A549 (cell line): ENCODE results near the gene TTC7B. TPM values are rescaled to one million over a fixed set of nuclear protein-coding genes. Genes with fewer than 3 reads are reported as not detected.

Source experiments
- ATAC-seq, 2 experiments: fragments of 200-7000 bp in 1 of 2; fragments of >200 bp in 1 of 2; cut with Nextera tagmentation in 1 of 2; cut with Tn5 transposase in 1 of 2; 3 replicates each; pipeline versions ENCODE4 v1.8.0 to v1.9.1; 2018 to 2020; ENCODE audit warnings: mild to moderate bottlenecking in 1 of 2, moderate library complexity in 1 of 2
- CTCF ChIA-PET: fragments of 300-600 bp; sonication (Branson Sonifier 250); formaldehyde crosslinking; extraction: SDS; loops from one replicate; lab custom pipeline; 2021; ENCODE audit warnings: antibody characterized with exemption, inconsistent platforms; lab: Yijun Ruan, JAX
- POLR2A ChIA-PET: fragments of 350-600 bp; formaldehyde crosslinking; extraction: SDS; loops from one replicate; lab custom pipeline; 2021; ENCODE audit warnings: antibody characterized with exemption, inconsistent platforms; lab: Yijun Ruan, JAX
- DNase-seq, 2 experiments: peaks; one replicate each; pipeline versions ENCODE4 v3.0.0 to v3.0.0-alpha.2; 2011 to 2016; ENCODE audit warnings: low read depth in 1 of 2, low spot score in 1 of 2
- FAIRE-seq: peaks from 2 replicates; lab custom pipeline; 2011; peaks lifted over from hg19 to GRCh38; lab: Jason Lieb, UNC
- H3K27ac ChIP-seq, 2 experiments: fragments of >200 bp; sonication (Bioruptor Twin); formaldehyde crosslinking; 3 replicates each; pipeline ENCODE4 v1.5.1; 2016 to 2017
- H3K4me1 ChIP-seq: fragments of >200 bp; sonication (Bioruptor Twin); formaldehyde crosslinking; 3 replicates; pipeline ENCODE4 v1.6.1; 2016
- H3K4me2 ChIP-seq: fragments of >200 bp; sonication (Bioruptor Twin); formaldehyde crosslinking; 3 replicates; pipeline ENCODE4 v1.6.1; 2016
- H3K4me3 ChIP-seq: fragments of >200 bp; sonication (Bioruptor Twin); formaldehyde crosslinking; 3 replicates; pipeline ENCODE4 v1.5.1; 2016
- H3K9me3 ChIP-seq: fragments of >200 bp; sonication (Bioruptor Twin); formaldehyde crosslinking; 3 replicates; pipeline ENCODE4 v1.6.1; 2016
- CEBPB ChIP-seq, 2 experiments: fragments of >200 bp in 1 of 2; sonication (Bioruptor Twin) in 1 of 2; formaldehyde crosslinking in 1 of 2; IDR thresholded peaks; 2 replicates each; pipeline ENCODE4 v1.6.1; 2012 to 2016
- CHD2 ChIP-seq: fragments of 150-350 bp; IDR thresholded peaks from 2 replicates; pipeline ENCODE4 v1.6.1; 2014; ENCODE audit warnings: low read length; ENCODE audit not compliant: partially characterized antibody
- CHD4 ChIP-seq: fragments of 200-600 bp; sonication (generic); IDR thresholded peaks from 2 replicates; pipeline ENCODE4 v1.6.1; 2016; ENCODE audit warnings: antibody characterized with exemption, mild to moderate bottlenecking, borderline replicate concordance
- EHMT2 ChIP-seq: fragments of 200-600 bp; sonication (generic); IDR thresholded peaks from 2 replicates; pipeline ENCODE4 v1.6.1; 2016; ENCODE audit warnings: antibody characterized with exemption, low read depth, mild to moderate bottlenecking, moderate library complexity
- ESRRA ChIP-seq: fragments of 150-350 bp; IDR thresholded peaks from 2 replicates; pipeline ENCODE4 v1.6.1; 2014; ENCODE audit warnings: mild to moderate bottlenecking, low read length, borderline replicate concordance
- FOSB ChIP-seq: fragments of 250-450 bp; sonication (Bioruptor Pico); IDR thresholded peaks from 2 replicates; pipeline ENCODE4 v1.5.0; 2020; ENCODE audit warnings: mild to moderate bottlenecking, moderate library complexity
- HEYL ChIP-seq: fragments of 250-450 bp; sonication (Bioruptor Pico); IDR thresholded peaks from 2 replicates; pipeline ENCODE4 v1.8.0; 2021; ENCODE audit warnings: mild to moderate bottlenecking, moderate library complexity
- HOXA7 ChIP-seq: fragments of 250-450 bp; sonication (Bioruptor Pico); IDR thresholded peaks from 2 replicates; pipeline ENCODE4 v1.5.0; 2020; ENCODE audit warnings: mild to moderate bottlenecking, moderate library complexity
- HOXB13 ChIP-seq: fragments of 250-450 bp; sonication (Bioruptor Pico); IDR thresholded peaks from 2 replicates; pipeline ENCODE4 v1.5.0; 2020; ENCODE audit warnings: low read depth, mild to moderate bottlenecking, moderate library complexity
- JUN ChIP-seq, 2 experiments: fragments of >200 bp; sonication (Bioruptor Twin); formaldehyde crosslinking; IDR thresholded peaks; 2 replicates in 1 of 2; 3 replicates in 1 of 2; pipeline ENCODE4 v1.6.1; 2016 to 2017
- MYC ChIP-seq: IDR thresholded peaks from 2 replicates; pipeline ENCODE4 v1.6.1; 2012; ENCODE audit warnings: mild to moderate bottlenecking, inconsistent platforms, low read length, improper control_type of control experiment, borderline replicate concordance
- NFE2L2 ChIP-seq: fragments of 150-350 bp; conservative IDR thresholded peaks from 2 replicates; pipeline ENCODE4 v1.6.1; 2014; ENCODE audit warnings: low read length
- NPAS2 ChIP-seq: fragments of 250-450 bp; sonication (Bioruptor Pico); IDR thresholded peaks from 2 replicates; pipeline ENCODE4 v1.8.0; 2022; ENCODE audit warnings: mild to moderate bottlenecking, moderate library complexity, borderline replicate concordance
- NR3C1 ChIP-seq: fragments of >200 bp; sonication (Bioruptor Twin); formaldehyde crosslinking; IDR thresholded peaks from 3 replicates; pipeline ENCODE4 v1.6.1; 2017
- PHF8 ChIP-seq: fragments of 200-600 bp; sonication (generic); IDR thresholded peaks from 2 replicates; pipeline ENCODE4 v1.6.1; 2016; ENCODE audit warnings: low read depth, mild to moderate bottlenecking, antibody characterized with exemption, moderate library complexity, borderline replicate concordance
- RARB ChIP-seq: fragments of 250-450 bp; sonication (Bioruptor Pico); IDR thresholded peaks from 2 replicates; pipeline ENCODE4 v1.8.0; 2021; ENCODE audit warnings: mild to moderate bottlenecking, moderate library complexity
- RFX5 ChIP-seq: fragments of 450-650 bp; IDR thresholded peaks from 2 replicates; pipeline ENCODE4 v1.7.1; 2014; ENCODE audit warnings: antibody characterized with exemption, mild to moderate bottlenecking, moderate library complexity
- SREBF2 ChIP-seq: fragments of 450-650 bp; IDR thresholded peaks from 2 replicates; pipeline ENCODE4 v1.6.1; 2014; ENCODE audit warnings: mild to moderate bottlenecking, moderate library complexity
- ZC3H11A ChIP-seq: fragments of 450-650 bp; IDR thresholded peaks from 2 replicates; pipeline ENCODE4 v1.6.1; 2014; ENCODE audit warnings: antibody characterized with exemption, mild to moderate bottlenecking
- ZFP36 ChIP-seq: fragments of 450-650 bp; IDR thresholded peaks from 2 replicates; pipeline ENCODE4 v1.6.1; 2014; ENCODE audit warnings: borderline replicate concordance; ENCODE audit not compliant: partially characterized antibody
- ZNF302 ChIP-seq: fragments of 250-450 bp; sonication (Bioruptor Pico); IDR thresholded peaks from 2 replicates; pipeline ENCODE4 v1.9.0; 2021; ENCODE audit warnings: inconsistent platforms, mild to moderate bottlenecking, moderate library complexity
- ZSCAN20 ChIP-seq: fragments of 250-450 bp; sonication (Bioruptor Pico); IDR thresholded peaks from 2 replicates; pipeline ENCODE4 v1.8.0; 2022; ENCODE audit warnings: mild to moderate bottlenecking, moderate library complexity
- WGBS: methylation state at CpG from one replicate; pipeline ENCODE4 v1.1.6; 2017; ENCODE audit errors: missing lambda C conversion rate; 5-methylcytosine and 5-hydroxymethylcytosine counted together
- polyA plus RNA-seq, 4 experiments: library from polyadenylated mRNA; depleted of rRNA in 3 of 4; stranded (reverse); fragments of >200 nt; fragmentation: RNase III in 1 of 4; extraction: RNeasy Plus Mini Kit Qiagen cat#74134 plus additional on column Dnase treatment in 1 of 4; gene quantifications; 2 replicates in 3 of 4; 3 replicates in 1 of 4; pipeline ENCODE4 v1.2.3, GENCODE V29; 2011 to 2017
- TF ChIP-seq, protein P1 (sequence below): fragments of 450-650 bp; IDR thresholded peaks from 2 replicates; pipeline ENCODE4 v1.6.1; 2014; ENCODE audit warnings: antibody characterized with exemption
- TF ChIP-seq, protein P2 (sequence below): IDR thresholded peaks from 2 replicates; pipeline ENCODE4 v1.6.1; 2012; ENCODE audit warnings: low read depth, borderline replicate concordance
- TF ChIP-seq, protein P3 (sequence below): fragments of 150-350 bp; IDR thresholded peaks from 2 replicates; pipeline ENCODE4 v1.6.1; 2014; ENCODE audit warnings: low read depth, mild to moderate bottlenecking, low read length
- TF ChIP-seq, protein P4 (sequence below): fragments of 250-450 bp; sonication (Bioruptor Pico); IDR thresholded peaks from 2 replicates; pipeline ENCODE4 v1.5.0; 2020; ENCODE audit warnings: low read depth, mild to moderate bottlenecking, moderate library complexity
- TF ChIP-seq, protein P5 (sequence below): fragments of >200 bp; sonication (Bioruptor Twin); formaldehyde crosslinking; IDR thresholded peaks from 3 replicates; pipeline ENCODE4 v1.5.1; 2016
- TF ChIP-seq, protein P6 (sequence below): fragments of >200 bp; sonication (Bioruptor Twin); formaldehyde crosslinking; IDR thresholded peaks from 2 replicates; pipeline ENCODE4 v1.6.1; 2016

TTC7B gene
- polyA plus RNA-seq, 2 of the 4 experiments (the other 2 are of a cell fraction): 16.6 to 28.0 TPM

DNA sequence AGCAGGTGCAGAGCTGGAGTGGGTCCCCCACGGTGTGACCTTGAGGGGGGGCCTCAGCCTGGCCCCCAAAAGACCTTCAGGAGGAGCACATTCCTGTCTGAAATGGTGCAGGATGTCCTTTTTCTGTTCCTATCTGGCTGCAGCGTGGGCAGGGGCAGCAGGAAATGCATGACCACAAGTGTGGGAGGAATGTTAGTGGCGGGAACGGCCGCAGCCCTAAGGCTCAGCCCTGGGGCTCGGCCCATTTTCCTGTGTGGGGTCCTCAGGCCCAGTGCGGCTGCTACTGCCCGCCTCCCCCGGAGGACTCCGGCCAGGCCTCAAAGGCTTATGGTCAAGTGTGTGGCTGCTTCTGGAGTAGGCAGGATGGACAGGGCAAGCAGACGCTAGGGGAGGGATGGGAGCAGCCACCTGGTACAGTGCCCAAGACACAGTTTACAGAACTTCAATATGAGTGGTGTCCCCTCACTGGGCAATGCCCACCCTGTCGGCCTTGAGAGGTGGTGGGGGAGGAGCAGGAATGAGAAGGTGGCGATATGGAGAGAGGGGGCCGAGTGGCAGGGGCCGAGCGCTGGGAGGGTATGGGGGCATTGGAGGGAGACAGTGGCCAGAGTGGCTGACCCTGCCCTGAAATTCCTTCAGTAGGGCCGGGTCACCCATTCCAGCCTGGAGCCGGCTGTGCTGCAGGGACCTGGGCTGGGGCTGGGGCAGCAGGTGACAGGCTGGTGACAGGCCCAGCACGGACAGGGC, 282.0 kb downstream of the TTC7B start:
- 82% methylated on average over 15 of the region's 19 CpGs for WGBS
- CTCF ChIA-PET: no interaction called here
- no peak for FAIRE-seq
- no peak for DNase-seq
- Histone ChIP-seq H3K4me1 (no peaks in the 10 kb centered on the region), H3K4me3 (no peak overlapping the region), H3K9me3 (no peaks in the 10 kb centered on the region), H3K4me2 (no peak overlapping the region), H3K27ac (no peak overlapping the region)
- TF ChIP-seq HOXA7 (CRISPR knock-in tag) (no peak), ZNF302 (CRISPR knock-in tag) (no peak), ZC3H11A (no peak), RARB (no peak), MYC (no peak), NPAS2 (CRISPR knock-in tag) (no peak), NR3C1 (no peak), CHD4 (no peak), FOSB (CRISPR knock-in tag) (no peak), CHD2 (no peak), NFE2L2 (no peak), ESRRA (no peak), HOXB13 (CRISPR knock-in tag) (no peak), HEYL (CRISPR knock-in tag) (no peak), SREBF2 (no peak), ZSCAN20 (CRISPR knock-in tag) (no peak)
- TF ChIP-seq, protein P1, sequence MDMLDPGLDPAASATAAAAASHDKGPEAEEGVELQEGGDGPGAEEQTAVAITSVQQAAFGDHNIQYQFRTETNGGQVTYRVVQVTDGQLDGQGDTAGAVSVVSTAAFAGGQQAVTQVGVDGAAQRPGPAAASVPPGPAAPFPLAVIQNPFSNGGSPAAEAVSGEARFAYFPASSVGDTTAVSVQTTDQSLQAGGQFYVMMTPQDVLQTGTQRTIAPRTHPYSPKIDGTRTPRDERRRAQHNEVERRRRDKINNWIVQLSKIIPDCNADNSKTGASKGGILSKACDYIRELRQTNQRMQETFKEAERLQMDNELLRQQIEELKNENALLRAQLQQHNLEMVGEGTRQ: no peak
- TF ChIP-seq, protein P2, sequence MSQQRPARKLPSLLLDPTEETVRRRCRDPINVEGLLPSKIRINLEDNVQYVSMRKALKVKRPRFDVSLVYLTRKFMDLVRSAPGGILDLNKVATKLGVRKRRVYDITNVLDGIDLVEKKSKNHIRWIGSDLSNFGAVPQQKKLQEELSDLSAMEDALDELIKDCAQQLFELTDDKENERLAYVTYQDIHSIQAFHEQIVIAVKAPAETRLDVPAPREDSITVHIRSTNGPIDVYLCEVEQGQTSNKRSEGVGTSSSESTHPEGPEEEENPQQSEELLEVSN: no peak
- TF ChIP-seq, protein P3, sequence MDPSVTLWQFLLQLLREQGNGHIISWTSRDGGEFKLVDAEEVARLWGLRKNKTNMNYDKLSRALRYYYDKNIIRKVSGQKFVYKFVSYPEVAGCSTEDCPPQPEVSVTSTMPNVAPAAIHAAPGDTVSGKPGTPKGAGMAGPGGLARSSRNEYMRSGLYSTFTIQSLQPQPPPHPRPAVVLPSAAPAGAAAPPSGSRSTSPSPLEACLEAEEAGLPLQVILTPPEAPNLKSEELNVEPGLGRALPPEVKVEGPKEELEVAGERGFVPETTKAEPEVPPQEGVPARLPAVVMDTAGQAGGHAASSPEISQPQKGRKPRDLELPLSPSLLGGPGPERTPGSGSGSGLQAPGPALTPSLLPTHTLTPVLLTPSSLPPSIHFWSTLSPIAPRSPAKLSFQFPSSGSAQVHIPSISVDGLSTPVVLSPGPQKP: no peak
- TF ChIP-seq, protein P4, sequence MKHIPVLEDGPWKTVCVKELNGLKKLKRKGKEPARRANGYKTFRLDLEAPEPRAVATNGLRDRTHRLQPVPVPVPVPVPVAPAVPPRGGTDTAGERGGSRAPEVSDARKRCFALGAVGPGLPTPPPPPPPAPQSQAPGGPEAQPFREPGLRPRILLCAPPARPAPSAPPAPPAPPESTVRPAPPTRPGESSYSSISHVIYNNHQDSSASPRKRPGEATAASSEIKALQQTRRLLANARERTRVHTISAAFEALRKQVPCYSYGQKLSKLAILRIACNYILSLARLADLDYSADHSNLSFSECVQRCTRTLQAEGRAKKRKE (CRISPR knock-in tag): no peak
- POLR2A ChIA-PET: no interaction called here
- ATAC-seq: no peak; a peak in 1 of 6 replicates

DNA sequence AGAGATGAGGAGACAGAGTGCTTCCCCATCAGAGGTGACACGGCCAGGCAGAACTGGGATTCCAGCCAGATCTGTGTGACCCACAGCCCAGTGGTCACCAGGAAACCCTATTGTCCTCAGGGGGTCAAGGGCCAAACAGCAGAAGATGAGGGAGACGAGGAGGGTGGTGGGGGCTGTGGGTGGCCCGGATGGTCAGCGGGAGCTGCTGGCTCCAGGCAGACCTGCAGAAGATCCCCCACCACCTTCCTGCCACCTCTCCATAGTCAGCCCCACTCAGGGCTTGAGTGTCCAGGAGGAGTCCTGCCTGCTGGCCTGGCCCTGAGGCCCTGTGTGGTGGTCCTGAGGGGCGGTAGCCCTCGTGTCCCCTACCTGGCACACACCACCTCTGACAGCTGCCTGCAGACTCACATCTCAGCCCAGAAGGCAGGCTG, 282.6 kb downstream of the TTC7B start:
- no peak for FAIRE-seq
- no peak overlapping the region for H3K27ac ChIP-seq
- no peak overlapping the region for H3K4me3 ChIP-seq
- ChIA-PET CTCF (interaction anchor here (0.5 kb wide), 1 partner anchor 96 kb away, joined by 5 read pairs; no protein-coding TSS in a partner anchor), POLR2A (no interaction called here)
- ATAC-seq: no peak
- H3K4me2 ChIP-seq: no peak overlapping the region
- 50% methylated on average over 6 of the region's 6 CpGs for WGBS
- H3K4me1 ChIP-seq: no peaks in the 10 kb centered on the region
- no peak for DNase-seq
- TF ChIP-seq ZFP36: no peak
- no peak for TF ChIP-seq ZC3H11A
- TF ChIP-seq EHMT2: no peak
- TF ChIP-seq, protein P5, sequence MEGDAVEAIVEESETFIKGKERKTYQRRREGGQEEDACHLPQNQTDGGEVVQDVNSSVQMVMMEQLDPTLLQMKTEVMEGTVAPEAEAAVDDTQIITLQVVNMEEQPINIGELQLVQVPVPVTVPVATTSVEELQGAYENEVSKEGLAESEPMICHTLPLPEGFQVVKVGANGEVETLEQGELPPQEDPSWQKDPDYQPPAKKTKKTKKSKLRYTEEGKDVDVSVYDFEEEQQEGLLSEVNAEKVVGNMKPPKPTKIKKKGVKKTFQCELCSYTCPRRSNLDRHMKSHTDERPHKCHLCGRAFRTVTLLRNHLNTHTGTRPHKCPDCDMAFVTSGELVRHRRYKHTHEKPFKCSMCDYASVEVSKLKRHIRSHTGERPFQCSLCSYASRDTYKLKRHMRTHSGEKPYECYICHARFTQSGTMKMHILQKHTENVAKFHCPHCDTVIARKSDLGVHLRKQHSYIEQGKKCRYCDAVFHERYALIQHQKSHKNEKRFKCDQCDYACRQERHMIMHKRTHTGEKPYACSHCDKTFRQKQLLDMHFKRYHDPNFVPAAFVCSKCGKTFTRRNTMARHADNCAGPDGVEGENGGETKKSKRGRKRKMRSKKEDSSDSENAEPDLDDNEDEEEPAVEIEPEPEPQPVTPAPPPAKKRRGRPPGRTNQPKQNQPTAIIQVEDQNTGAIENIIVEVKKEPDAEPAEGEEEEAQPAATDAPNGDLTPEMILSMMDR: no peak
- no peak for TF ChIP-seq RFX5
- no peak for TF ChIP-seq RARB
- TF ChIP-seq, protein P1: no peak
- no peak for TF ChIP-seq JUN (IDR thresholded peaks at IDR 0.05)
- no peak for TF ChIP-seq FOSB (CRISPR knock-in tag)
- TF ChIP-seq, protein P4 (CRISPR knock-in tag): no peak
- TF ChIP-seq PHF8: no peak
- TF ChIP-seq, protein P6, sequence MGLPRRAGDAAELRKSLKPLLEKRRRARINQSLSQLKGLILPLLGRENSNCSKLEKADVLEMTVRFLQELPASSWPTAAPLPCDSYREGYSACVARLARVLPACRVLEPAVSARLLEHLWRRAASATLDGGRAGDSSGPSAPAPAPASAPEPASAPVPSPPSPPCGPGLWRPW: no peak
- TF ChIP-seq CEBPB (IDR thresholded peaks at IDR 0.05): no peak
- H3K9me3 ChIP-seq: no peaks in the 10 kb centered on the region
